Measurements from ENCODE around the gene SMIM29.
"Not testable (repeated sequence)": the region's sequence is repeated elsewhere in the genome, so short reads cannot be mapped to it uniquely, and the experiment has no call there.

SMIM29 gene

GRCh38 chr6:34267746-34268145 lies 18.9 kb upstream of the SMIM29 start:
- H3K79me2 ChIP-seq = no peaks in the 10 kb centered on the region
- no peak overlapping the region for H3K9ac ChIP-seq
- H3K27me3 ChIP-seq (ENCODE audit: control insufficient read depth, insufficient read depth, low read length) = no peaks in the 10 kb centered on the region
- TF ChIP-seq, protein P1, sequence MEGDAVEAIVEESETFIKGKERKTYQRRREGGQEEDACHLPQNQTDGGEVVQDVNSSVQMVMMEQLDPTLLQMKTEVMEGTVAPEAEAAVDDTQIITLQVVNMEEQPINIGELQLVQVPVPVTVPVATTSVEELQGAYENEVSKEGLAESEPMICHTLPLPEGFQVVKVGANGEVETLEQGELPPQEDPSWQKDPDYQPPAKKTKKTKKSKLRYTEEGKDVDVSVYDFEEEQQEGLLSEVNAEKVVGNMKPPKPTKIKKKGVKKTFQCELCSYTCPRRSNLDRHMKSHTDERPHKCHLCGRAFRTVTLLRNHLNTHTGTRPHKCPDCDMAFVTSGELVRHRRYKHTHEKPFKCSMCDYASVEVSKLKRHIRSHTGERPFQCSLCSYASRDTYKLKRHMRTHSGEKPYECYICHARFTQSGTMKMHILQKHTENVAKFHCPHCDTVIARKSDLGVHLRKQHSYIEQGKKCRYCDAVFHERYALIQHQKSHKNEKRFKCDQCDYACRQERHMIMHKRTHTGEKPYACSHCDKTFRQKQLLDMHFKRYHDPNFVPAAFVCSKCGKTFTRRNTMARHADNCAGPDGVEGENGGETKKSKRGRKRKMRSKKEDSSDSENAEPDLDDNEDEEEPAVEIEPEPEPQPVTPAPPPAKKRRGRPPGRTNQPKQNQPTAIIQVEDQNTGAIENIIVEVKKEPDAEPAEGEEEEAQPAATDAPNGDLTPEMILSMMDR (IDR thresholded peaks at IDR 0.05) = no peak
- H2AFZ ChIP-seq = no peak overlapping the region
- H3K4me1 ChIP-seq = no peaks in the 10 kb centered on the region
- H3K4me3 ChIP-seq (ENCODE audit: low read depth, low read length) = no peak overlapping the region
- H3K9me3 ChIP-seq (ENCODE audit: control insufficient read depth, low read length) = no peaks in the 10 kb centered on the region
- H3K4me2 ChIP-seq (ENCODE audit: low read length) = no peak overlapping the region
- no peaks in the 10 kb centered on the region for H3K36me3 ChIP-seq (ENCODE audit: control insufficient read depth, insufficient read depth, low read length)
- no peak overlapping the region for H3K27ac ChIP-seq

GRCh38 chr6:34263484-34263883 lies 14.7 kb upstream of the SMIM29 start:
- not testable (repeated sequence) for H3K4me2 ChIP-seq (ENCODE audit: low read length); H3K79me2 ChIP-seq; H3K27me3 ChIP-seq (ENCODE audit: control insufficient read depth, insufficient read depth, low read length); H2AFZ ChIP-seq; H3K4me1 ChIP-seq; H3K9ac ChIP-seq; H3K36me3 ChIP-seq (ENCODE audit: control insufficient read depth, insufficient read depth, low read length); H3K27ac ChIP-seq; H3K9me3 ChIP-seq (ENCODE audit: control insufficient read depth, low read length); H3K4me3 ChIP-seq (ENCODE audit: low read depth, low read length)

DNA sequence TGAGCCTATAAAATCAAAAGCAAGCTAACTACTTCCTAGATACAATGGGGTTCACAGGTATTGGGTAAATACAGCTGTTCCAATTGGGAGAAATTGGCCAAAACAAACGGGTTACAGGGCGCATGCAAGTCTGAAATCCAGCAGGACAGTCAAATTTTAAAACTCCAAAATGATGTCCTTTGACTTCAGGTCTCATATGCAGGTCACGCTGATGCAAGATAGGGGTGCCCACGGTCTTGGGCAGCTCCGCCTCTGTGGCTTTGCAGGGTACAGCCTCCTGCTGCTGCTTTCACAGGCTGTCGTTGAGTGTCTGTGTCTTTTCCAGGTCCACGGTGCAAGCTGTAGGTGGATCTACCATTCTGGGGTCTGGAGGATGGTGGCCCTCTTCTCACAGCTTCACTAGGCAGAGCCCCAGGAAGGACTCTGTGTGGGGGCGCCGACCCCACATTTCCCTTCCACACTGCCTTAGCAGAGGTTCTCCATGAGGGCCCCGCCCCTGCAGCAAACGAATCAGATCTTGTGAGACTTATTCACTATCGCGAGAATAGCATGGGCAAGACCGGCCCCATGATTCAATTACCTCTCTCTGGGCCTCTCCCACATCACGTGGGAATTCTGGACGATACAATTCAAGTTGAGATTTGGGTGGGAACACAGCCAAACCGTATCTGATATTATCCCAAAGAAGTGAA lies 11.9 kb upstream of the SMIM29 start:
- Histone ChIP-seq H3K27me3 (ENCODE audit: control insufficient read depth, insufficient read depth, low read length) (no peaks in the 10 kb centered on the region), H3K4me1 (no peaks in the 10 kb centered on the region), H3K27ac (no peak overlapping the region), H3K36me3 (ENCODE audit: control insufficient read depth, insufficient read depth, low read length) (no peaks in the 10 kb centered on the region), H3K4me3 (ENCODE audit: low read depth, low read length) (no peak overlapping the region), H3K9ac (no peak overlapping the region), H3K79me2 (no peaks in the 10 kb centered on the region), H2AFZ (no peak overlapping the region), H3K9me3 (ENCODE audit: control insufficient read depth, low read length) (no peaks in the 10 kb centered on the region), H3K4me2 (ENCODE audit: low read length) (no peak overlapping the region)
- TF ChIP-seq, protein P1 (IDR thresholded peaks at IDR 0.05) = no peak

- Histone ChIP-seq H3K36me3 (ENCODE audit: control insufficient read depth, insufficient read depth, low read length) (no peaks in the 10 kb centered on the region), H3K4me3 (ENCODE audit: low read depth, low read length) (no peak overlapping the region), H3K27ac (no peak overlapping the region), H3K4me1 (no peaks in the 10 kb centered on the region), H3K9me3 (ENCODE audit: control insufficient read depth, low read length) (no peaks in the 10 kb centered on the region), H3K9ac (no peak overlapping the region), H3K27me3 (ENCODE audit: control insufficient read depth, insufficient read depth, low read length) (no peaks in the 10 kb centered on the region), H2AFZ (no peak overlapping the region), H3K4me2 (ENCODE audit: low read length) (no peak overlapping the region), H3K79me2 (no peaks in the 10 kb centered on the region)
- TF ChIP-seq, protein P1 (IDR thresholded peaks at IDR 0.05) = no peak
Observed at GRCh38 chr6:34259529-34260069, 10.8 kb upstream of the SMIM29 start.

GRCh38 chr6:34252395-34252794 lies 3.6 kb upstream of the SMIM29 start:
- H3K27ac ChIP-seq; H3K36me3 ChIP-seq (ENCODE audit: control insufficient read depth, insufficient read depth, low read length); H3K4me1 ChIP-seq; H3K9me3 ChIP-seq (ENCODE audit: control insufficient read depth, low read length); H3K27me3 ChIP-seq (ENCODE audit: control insufficient read depth, insufficient read depth, low read length); H3K79me2 ChIP-seq; H3K4me2 ChIP-seq (ENCODE audit: low read length); H3K4me3 ChIP-seq (ENCODE audit: low read depth, low read length); H3K9ac ChIP-seq; H2AFZ ChIP-seq: not testable (repeated sequence)
